Measurements from ENCODE around the gene HOXB8. TPM values are rescaled to one million over a fixed set of nuclear protein-coding genes. Genes with fewer than 3 reads are reported as not detected.

Gene HOXB8
- total and polyA plus RNA-seq, 5 donors from 2014 or later = not detected

DNA sequence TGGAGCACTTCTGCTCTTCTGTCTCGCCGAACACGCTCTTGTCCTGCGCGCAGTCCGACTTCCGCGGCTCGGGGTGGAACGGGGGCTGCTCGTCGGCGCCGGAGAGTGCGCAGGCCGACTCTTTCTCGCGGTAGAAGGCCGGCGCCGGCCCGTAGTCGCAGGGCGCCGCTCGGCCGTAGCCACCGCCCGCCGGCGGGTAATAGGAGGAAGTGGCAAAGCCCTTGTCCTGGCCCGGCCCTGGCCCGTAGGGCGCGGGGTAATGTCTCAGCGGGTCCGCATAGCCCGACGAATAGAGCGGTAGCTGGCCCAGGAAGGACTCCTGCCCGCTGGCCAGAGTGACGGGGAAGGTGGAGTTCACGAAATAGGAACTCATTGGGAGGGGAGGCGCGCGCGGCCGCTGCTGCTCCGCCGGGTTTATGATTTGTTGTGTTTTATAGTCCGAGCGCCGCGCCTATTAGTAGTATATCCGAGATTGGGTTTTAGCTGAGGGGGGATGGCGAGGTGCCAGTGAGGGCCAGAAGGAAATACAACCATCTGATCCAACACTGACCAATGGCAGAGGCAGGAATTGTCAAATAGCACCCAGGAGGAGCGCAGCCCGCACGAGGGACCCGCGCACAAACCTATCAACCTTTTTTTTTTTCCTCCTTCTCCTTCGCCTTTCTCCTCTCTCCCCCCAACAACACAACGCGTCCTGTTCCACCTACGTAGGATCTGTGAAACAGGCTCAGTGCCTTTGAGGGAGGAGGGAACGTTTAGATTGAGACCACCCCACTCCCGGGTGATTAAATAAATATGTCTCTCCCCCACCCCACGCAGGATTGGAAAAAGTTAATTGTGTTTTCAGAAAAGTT is 17.1 kb downstream of the HOXB8 start:
- no peaks in the 10 kb centered on the region for H3K36me3 ChIP-seq (ENCODE audit: control insufficient read depth, insufficient read depth, low read length)
- no peaks in the 10 kb centered on the region for H3K9me3 ChIP-seq (ENCODE audit: control insufficient read depth in 2 of 2, low read length in 2 of 2)
- H3K27me3 Mint-ChIP-seq = peaks cover 88% of the 10 kb centered on the region
- H3K9me3 Mint-ChIP-seq = peaks cover 0 to 3% (median 0%) of the 10 kb centered on the region in 7 donors
- H3K27ac ChIP-seq (ENCODE audit: insufficient read depth, low read length, poor library complexity, severe bottlenecking) = no peak overlapping the region
- peaks cover 52% of the 10 kb centered on the region for H3K4me1 ChIP-seq (ENCODE audit: control insufficient read depth, insufficient read depth, low read length, poor library complexity, severe bottlenecking)
- peaks cover 3% of the 10 kb centered on the region for H3K36me3 Mint-ChIP-seq
- ATAC-seq (ENCODE audit: low read depth in 2 of 2) (peak; percentile 45 to 48), DNase-seq (peak in 1 of 3 donors; percentile 61)
- peak overlapping the region; percentile 19 for H3K4me3 ChIP-seq (ENCODE audit: low read depth, low read length)
- H3K4me3 Mint-ChIP-seq = peak overlapping the region; percentile 73 to 89 (median 80)
- H3K4me1 Mint-ChIP-seq = peaks cover 14 to 52% (median 31%) of the 10 kb centered on the region in 4 donors
- peaks cover 55% of the 10 kb centered on the region for H3K27me3 ChIP-seq (ENCODE audit: control insufficient read depth, insufficient read depth, low read length)
- H3K27ac Mint-ChIP-seq = peak overlapping the region in 1 of 3 donors; percentile 74

DNA sequence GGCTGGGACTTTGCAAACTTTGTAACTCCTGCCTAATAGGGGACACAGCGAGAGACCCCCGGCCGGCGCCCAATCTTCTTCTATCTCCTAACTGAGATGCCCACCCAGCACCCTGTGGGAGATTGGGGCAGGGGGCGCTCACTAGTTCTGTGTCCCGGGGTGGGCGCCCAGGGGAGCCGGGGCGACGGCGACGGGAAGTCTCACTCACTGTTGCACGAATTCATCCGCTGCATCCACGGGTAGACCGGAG is 17.6 kb downstream of the HOXB8 start:
- no peak for ATAC-seq (ENCODE audit: low read depth in 2 of 2)
- H3K4me3 ChIP-seq (ENCODE audit: low read depth, low read length) = no peak overlapping the region
- H3K36me3 Mint-ChIP-seq = peaks cover 3% of the 10 kb centered on the region
- peaks cover 0 to 3% (median 0%) of the 10 kb centered on the region in 7 donors for H3K9me3 Mint-ChIP-seq
- H3K4me1 Mint-ChIP-seq = peaks cover 10 to 52% (median 34%) of the 10 kb centered on the region in 4 donors
- peaks cover 52% of the 10 kb centered on the region for H3K4me1 ChIP-seq (ENCODE audit: control insufficient read depth, insufficient read depth, low read length, poor library complexity, severe bottlenecking)
- H3K27me3 Mint-ChIP-seq = peaks cover 88% of the 10 kb centered on the region
- DNase-seq = no peak
- H3K27ac ChIP-seq (ENCODE audit: insufficient read depth, low read length, poor library complexity, severe bottlenecking) = no peak overlapping the region
- peak overlapping the region in 1 of 3 donors; percentile 74 for H3K27ac Mint-ChIP-seq
- H3K4me3 Mint-ChIP-seq = peak overlapping the region; percentile 73 to 89 (median 80)
- H3K9me3 ChIP-seq (ENCODE audit: control insufficient read depth in 2 of 2, low read length in 2 of 2) = no peaks in the 10 kb centered on the region
- no peaks in the 10 kb centered on the region for H3K36me3 ChIP-seq (ENCODE audit: control insufficient read depth, insufficient read depth, low read length)
- peaks cover 54% of the 10 kb centered on the region for H3K27me3 ChIP-seq (ENCODE audit: control insufficient read depth, insufficient read depth, low read length)

DNA sequence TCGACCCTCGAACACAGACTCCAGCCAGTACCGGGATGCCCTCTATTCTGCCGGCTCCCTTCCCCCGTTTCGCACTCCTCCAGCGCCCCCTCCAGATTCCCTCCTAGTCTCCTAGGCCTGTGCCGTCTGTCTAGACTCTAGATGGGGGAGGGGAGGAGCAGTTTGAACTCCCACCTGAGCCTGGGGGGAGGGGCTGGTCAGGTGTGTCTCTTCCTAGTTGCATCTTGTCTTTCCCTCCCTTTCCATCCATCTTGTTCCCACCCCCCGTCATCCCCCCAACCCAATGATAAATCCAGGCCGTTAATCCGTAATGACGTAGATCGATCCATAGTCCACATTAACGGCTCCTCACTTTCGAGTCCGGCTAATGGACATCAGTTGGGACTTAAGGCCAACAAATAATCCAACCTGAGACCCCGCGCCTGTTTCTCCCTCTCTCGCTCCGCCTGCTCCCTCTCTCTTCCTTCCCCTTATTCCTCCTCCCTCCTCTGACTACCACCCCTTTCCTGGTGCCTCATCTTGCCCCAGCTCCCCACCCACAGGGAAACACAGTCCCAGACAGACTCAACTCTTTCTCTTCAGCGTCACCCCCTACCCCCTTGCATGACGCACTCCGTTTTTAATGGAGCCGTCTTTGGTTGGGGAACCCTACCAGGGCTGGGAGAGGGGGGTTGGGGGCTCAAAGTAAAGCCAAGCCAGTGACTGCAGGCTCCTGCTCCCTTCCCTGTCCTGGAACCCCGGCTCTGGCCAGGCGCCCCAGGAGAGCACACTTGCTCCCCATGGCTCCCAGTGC is 18.2 kb downstream of the HOXB8 start:
- Mint-ChIP-seq H3K4me1 (peaks cover 8 to 52% (median 33%) of the 10 kb centered on the region in 4 donors), H3K27me3 (peaks cover 88% of the 10 kb centered on the region), H3K27ac (no peak overlapping the region), H3K4me3 (peak overlapping the region; percentile 73 to 91 (median 82)), H3K9me3 (peaks cover 0 to 3% (median 0%) of the 10 kb centered on the region in 7 donors), H3K36me3 (peaks cover 3% of the 10 kb centered on the region)
- Histone ChIP-seq H3K4me1 (ENCODE audit: control insufficient read depth, insufficient read depth, low read length, poor library complexity, severe bottlenecking) (peaks cover 50% of the 10 kb centered on the region), H3K27me3 (ENCODE audit: control insufficient read depth, insufficient read depth, low read length) (peaks cover 52% of the 10 kb centered on the region), H3K36me3 (ENCODE audit: control insufficient read depth, insufficient read depth, low read length) (no peaks in the 10 kb centered on the region), H3K27ac (ENCODE audit: insufficient read depth, low read length, poor library complexity, severe bottlenecking) (no peak overlapping the region), H3K9me3 (ENCODE audit: control insufficient read depth in 2 of 2, low read length in 2 of 2) (no peaks in the 10 kb centered on the region), H3K4me3 (ENCODE audit: low read depth, low read length) (no peak overlapping the region)
- ATAC-seq (ENCODE audit: low read depth in 2 of 2) = no peak
- DNase-seq = no peak

DNA sequence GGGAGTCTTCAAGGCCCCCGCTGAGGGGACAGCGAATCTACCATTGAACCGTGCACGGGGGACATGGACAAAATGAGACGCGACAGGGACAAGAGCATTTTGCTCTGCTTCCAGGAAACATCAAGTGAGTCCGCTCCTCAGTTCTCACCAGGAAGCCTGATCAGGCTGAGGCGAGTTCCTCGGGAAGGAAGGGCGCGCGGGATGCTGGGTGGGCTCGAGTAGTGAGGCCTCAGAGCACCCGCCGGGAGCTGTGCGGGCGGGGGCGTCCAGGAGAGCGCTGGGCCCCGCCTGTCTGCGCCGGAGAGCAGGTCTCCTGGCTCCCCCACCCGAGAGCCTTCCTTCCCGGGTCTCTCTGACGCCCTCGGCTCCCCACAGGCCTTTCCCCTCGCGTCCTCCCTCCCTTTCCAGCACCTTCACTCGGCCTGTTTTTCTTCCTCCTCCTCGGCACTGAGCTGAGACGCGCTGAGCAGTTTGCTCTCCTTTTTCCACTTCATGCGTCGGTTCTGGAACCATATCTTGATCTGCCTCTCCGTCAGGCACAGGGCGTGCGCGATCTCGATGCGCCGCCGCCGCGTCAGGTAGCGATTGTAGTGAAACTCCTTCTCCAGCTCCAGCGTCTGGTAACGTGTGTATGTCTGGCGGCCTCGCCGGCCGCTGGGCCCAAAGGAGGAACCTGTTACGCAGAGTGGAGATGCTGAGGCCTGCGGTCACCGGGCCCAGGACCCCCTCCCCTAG is 18.9 kb downstream of the HOXB8 start:
- Mint-ChIP-seq H3K4me3 (peak overlapping the region; percentile 73 to 91 (median 82)), H3K4me1 (peaks cover 8 to 52% (median 36%) of the 10 kb centered on the region in 4 donors), H3K27me3 (peaks cover 88% of the 10 kb centered on the region), H3K9me3 (peaks cover 0 to 2% (median 0%) of the 10 kb centered on the region in 7 donors), H3K36me3 (peaks cover 3% of the 10 kb centered on the region), H3K27ac (no peak overlapping the region)
- Histone ChIP-seq H3K4me1 (ENCODE audit: control insufficient read depth, insufficient read depth, low read length, poor library complexity, severe bottlenecking) (peaks cover 44% of the 10 kb centered on the region), H3K27me3 (ENCODE audit: control insufficient read depth, insufficient read depth, low read length) (peaks cover 53% of the 10 kb centered on the region), H3K9me3 (ENCODE audit: control insufficient read depth in 2 of 2, low read length in 2 of 2) (no peaks in the 10 kb centered on the region), H3K4me3 (ENCODE audit: low read depth, low read length) (no peak overlapping the region), H3K27ac (ENCODE audit: insufficient read depth, low read length, poor library complexity, severe bottlenecking) (no peak overlapping the region), H3K36me3 (ENCODE audit: control insufficient read depth, insufficient read depth, low read length) (no peaks in the 10 kb centered on the region)
- ATAC-seq (ENCODE audit: low read depth in 2 of 2) (no peak), DNase-seq (peak in 1 of 3 donors; percentile 51)

DNA sequence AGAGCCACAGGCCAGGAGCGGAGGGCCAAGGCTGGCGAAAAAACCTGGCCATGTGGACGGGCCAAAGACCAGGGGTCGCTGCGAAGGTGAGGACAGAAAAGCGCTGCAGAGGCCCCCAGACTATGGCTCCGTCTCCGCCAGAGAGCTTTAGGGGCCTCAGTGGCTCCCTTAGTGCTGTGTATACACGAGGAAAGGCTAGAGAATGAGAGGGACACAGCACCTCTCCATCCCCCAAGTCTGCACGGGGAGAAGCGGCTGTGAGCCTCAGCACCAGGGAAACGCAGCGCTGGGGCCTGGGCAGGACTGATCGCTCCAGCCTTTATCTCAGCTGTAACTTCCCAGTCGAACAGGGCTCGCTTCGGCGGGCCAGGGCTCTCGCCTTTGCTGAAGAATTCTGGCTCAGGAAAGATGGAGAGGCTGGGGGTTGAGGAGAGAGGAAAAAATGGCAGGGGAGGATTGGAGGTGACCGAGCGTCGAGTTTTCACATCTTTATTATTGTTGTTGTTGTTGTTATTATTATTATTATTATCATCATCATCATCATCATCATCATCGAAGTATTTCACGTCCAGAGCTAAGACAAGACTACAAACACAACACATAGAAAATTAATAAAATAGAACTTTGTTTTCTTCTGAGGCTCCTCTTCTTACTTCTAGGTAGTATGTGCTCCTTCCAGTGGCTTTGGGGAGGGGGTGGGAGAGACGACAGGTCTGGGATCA is 19.7 kb downstream of the HOXB8 start:
- Mint-ChIP-seq H3K9me3 (no peaks in the 10 kb centered on the region), H3K27me3 (peaks cover 88% of the 10 kb centered on the region), H3K4me3 (peak overlapping the region in 3 of 4 donors; percentile 6 to 57 (median 42)), H3K36me3 (peaks cover under 1% of the 10 kb centered on the region), H3K4me1 (peaks cover 8 to 52% (median 36%) of the 10 kb centered on the region in 4 donors), H3K27ac (no peak overlapping the region)
- DNase-seq (no peak), ATAC-seq (ENCODE audit: low read depth in 2 of 2) (no peak)
- peaks cover 44% of the 10 kb centered on the region for H3K4me1 ChIP-seq (ENCODE audit: control insufficient read depth, insufficient read depth, low read length, poor library complexity, severe bottlenecking)
- no peak overlapping the region for H3K27ac ChIP-seq (ENCODE audit: insufficient read depth, low read length, poor library complexity, severe bottlenecking)
- no peaks in the 10 kb centered on the region for H3K9me3 ChIP-seq (ENCODE audit: control insufficient read depth in 2 of 2, low read length in 2 of 2)
- peaks cover 50% of the 10 kb centered on the region for H3K27me3 ChIP-seq (ENCODE audit: control insufficient read depth, insufficient read depth, low read length)
- H3K36me3 ChIP-seq (ENCODE audit: control insufficient read depth, insufficient read depth, low read length) = no peaks in the 10 kb centered on the region
- H3K4me3 ChIP-seq (ENCODE audit: low read depth, low read length) = no peak overlapping the region

DNA sequence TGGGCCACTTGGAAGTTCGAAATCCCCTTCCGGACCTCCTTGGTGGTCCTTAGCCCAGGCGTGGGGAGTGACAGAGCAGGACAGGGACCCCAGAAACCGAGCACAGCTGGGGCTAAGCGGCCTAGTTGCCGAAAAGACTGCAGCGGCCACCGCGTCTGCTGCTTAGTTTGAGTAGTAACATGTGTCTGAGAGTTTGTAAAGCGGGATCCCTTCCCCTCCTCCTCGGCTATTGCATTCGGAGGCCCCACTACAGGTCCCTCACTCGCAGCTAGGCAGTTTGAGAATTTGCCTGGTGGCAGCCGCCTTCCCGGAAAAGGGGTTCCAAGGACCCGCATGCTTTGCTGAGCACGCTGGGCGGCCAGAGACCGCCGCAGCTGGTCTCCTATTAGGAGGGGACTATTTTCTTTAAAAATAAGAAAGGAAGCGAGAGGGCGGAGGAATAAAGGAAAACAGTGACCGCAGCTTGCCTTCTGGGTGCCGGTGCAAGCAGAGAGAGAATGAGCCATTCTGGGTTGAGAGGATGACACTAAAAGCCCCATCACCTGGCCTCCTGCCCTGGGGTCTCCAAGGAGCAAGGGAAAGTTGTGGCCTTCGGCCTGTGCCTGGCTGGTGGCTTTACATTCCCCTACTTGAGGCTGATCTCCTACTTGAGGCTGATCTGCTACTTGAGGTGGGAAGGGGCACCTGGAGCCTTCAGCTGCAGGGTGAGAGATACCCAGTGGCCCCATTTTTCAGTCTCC is 20.4 kb downstream of the HOXB8 start:
- H3K27ac Mint-ChIP-seq = no peak overlapping the region

More for the DNA sequence above, 20.4 kb downstream of the HOXB8 start:
- H3K9me3 ChIP-seq (ENCODE audit: control insufficient read depth in 2 of 2, low read length in 2 of 2) = no peaks in the 10 kb centered on the region
- no peak overlapping the region for H3K4me3 ChIP-seq (ENCODE audit: low read depth, low read length)
- DNase-seq = no peak
- H3K36me3 Mint-ChIP-seq = no peaks in the 10 kb centered on the region
- no peak overlapping the region for H3K4me3 Mint-ChIP-seq
- no peak for ATAC-seq (ENCODE audit: low read depth in 2 of 2)
- peaks cover 88% of the 10 kb centered on the region for H3K27me3 Mint-ChIP-seq
- no peaks in the 10 kb centered on the region for H3K9me3 Mint-ChIP-seq
- H3K36me3 ChIP-seq (ENCODE audit: control insufficient read depth, insufficient read depth, low read length) = no peaks in the 10 kb centered on the region
- peaks cover 44% of the 10 kb centered on the region for H3K4me1 ChIP-seq (ENCODE audit: control insufficient read depth, insufficient read depth, low read length, poor library complexity, severe bottlenecking)
- H3K27ac ChIP-seq (ENCODE audit: insufficient read depth, low read length, poor library complexity, severe bottlenecking) = no peak overlapping the region
- H3K4me1 Mint-ChIP-seq = peaks cover 8 to 52% (median 37%) of the 10 kb centered on the region in 4 donors
- H3K27me3 ChIP-seq (ENCODE audit: control insufficient read depth, insufficient read depth, low read length) = peaks cover 44% of the 10 kb centered on the region

Measured in CD4-positive, CD25-positive, alpha-beta regulatory T cell (primary cell).